ENCODE data around the gene HMG20B.

Gene HMG20B

DNA sequence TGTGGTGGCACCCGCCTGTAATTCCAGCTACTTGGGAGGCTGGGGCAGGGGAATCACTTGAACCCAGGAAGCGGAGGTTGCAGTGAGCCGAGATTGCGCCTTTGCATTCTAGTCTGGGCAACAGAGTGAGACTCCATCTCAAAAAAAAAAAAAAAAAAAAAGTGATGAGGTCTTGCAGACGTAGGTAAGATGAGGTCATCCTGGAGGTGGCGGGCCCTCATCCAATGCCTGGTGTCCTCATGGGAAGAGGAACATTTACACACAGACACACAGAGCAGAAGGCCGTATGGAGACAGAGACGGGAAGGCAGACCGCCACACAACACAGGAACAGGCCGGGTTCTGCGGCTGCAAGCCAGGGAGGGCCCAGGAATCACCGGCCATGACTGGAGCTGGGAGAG is 49.5 kb downstream of the HMG20B start:
- DNase-seq: no peak

DNA sequence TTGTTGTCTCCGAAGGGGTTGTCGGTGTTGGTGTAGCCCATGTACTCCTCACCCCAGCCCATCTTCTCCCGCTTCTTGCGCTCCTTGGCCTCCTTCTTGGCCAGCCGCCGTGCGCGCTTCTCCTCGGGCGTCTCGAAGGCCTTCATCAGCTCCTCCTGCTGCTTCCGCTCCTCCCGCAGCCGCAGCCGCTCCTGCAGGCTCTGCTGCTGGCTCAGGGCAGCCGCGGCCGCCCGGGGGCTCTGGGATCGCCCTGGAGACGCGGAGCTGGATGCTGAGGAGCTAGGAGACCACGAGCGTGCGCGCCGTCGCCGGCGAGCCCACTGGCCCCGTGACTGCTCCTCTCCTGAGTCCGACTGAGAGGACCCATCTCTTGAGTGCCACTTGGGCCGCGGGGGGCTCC is 51.0 kb downstream of the HMG20B start:
- DNase-seq: no peak

- DNase-seq: no peak
Observed at GRCh38 chr19:3625996-3626472, 53.3 kb downstream of the HMG20B start.

GRCh38 chr19:3626473-3627350 is 54.0 kb downstream of the HMG20B start, which contains the start of gene CACTIN:
CACTIN (minus strand) TSS chr19:3626790; CDS start chr19:3626762, 28 bp downstream.
- DNase-seq: peak; percentile 97

DNA sequence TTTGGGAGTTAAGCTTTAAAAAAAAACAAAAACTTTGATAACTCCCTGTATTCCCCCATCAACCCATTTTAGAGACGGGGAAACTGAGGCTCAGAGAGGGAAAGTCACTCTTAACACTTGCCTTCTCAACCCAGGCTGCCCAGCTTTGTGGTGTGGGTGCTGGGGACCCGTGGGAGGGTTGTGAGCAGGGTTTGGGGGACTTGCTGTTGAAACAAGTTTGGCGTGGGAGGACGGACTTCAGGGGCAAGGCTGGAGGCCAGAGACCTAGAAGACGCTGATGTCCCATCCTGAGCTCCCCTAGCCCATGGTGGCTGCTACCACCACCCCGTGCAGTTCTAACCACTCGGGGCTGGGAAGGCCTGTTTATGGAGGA is 54.6 kb downstream of the HMG20B start:
- DNase-seq: no peak
